ENCODE data around the gene TUFT1. TPM values are rescaled to one million over a fixed set of nuclear protein-coding genes. Genes with fewer than 3 reads are reported as not detected.
A peak's percentile ranks its signal among the peaks of the same experiment; 100 is the strongest.

The TUFT1 gene
- total and polyA plus RNA-seq, 9 of the 15 experiments (the other 6 are each of a cell fraction or from before 2014, with no cell fraction given), result 0.54 to 2.0 (median 1.7) TPM

DNA sequence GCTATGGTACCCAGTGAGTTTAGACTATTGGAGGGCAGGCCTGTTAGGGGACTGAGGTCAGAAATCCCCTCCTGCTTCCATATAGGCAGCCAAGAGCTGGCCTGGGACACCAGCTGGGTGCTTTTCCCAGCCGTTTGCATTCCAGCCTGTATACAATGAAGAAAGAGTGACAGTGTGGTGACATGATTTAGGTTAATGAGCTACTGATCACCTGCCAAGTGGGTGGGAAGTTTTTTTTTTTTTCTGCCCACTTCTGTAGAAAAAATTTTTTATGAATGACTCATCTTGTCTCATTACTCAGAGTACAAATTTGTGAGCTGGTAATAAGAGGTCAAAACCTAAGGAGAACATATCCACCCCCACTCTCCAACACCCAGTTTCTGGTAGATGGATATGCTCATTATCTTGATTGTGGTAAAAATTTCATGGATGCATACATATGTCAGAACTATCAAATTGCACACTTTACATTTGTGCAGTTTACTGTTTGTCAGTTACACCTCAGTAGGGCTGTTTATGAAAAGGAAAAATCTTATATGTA is 45.3 kb upstream of the TUFT1 start (continued):
- TF ChIP-seq, protein P1, sequence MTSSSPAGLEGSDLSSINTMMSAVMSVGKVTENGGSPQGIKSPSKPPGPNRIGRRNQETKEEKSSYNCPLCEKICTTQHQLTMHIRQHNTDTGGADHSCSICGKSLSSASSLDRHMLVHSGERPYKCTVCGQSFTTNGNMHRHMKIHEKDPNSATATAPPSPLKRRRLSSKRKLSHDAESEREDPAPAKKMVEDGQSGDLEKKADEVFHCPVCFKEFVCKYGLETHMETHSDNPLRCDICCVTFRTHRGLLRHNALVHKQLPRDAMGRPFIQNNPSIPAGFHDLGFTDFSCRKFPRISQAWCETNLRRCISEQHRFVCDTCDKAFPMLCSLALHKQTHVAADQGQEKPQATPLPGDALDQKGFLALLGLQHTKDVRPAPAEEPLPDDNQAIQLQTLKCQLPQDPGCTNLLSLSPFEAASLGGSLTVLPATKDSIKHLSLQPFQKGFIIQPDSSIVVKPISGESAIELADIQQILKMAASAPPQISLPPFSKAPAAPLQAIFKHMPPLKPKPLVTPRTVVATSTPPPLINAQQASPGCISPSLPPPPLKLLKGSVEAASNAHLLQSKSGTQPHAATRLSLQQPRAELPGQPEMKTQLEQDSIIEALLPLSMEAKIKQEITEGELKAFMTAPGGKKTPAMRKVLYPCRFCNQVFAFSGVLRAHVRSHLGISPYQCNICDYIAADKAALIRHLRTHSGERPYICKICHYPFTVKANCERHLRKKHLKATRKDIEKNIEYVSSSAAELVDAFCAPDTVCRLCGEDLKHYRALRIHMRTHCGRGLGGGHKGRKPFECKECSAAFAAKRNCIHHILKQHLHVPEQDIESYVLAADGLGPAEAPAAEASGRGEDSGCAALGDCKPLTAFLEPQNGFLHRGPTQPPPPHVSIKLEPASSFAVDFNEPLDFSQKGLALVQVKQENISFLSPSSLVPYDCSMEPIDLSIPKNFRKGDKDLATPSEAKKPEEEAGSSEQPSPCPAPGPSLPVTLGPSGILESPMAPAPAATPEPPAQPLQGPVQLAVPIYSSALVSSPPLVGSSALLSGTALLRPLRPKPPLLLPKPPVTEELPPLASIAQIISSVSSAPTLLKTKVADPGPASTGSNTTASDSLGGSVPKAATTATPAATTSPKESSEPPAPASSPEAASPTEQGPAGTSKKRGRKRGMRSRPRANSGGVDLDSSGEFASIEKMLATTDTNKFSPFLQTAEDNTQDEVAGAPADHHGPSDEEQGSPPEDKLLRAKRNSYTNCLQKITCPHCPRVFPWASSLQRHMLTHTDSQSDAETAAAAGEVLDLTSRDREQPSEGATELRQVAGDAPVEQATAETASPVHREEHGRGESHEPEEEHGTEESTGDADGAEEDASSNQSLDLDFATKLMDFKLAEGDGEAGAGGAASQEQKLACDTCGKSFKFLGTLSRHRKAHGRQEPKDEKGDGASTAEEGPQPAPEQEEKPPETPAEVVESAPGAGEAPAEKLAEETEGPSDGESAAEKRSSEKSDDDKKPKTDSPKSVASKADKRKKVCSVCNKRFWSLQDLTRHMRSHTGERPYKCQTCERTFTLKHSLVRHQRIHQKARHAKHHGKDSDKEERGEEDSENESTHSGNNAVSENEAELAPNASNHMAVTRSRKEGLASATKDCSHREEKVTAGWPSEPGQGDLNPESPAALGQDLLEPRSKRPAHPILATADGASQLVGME (CRISPR knock-in tag; IDR thresholded peaks at IDR 0.05), result no peak
- TF ChIP-seq OTX1 (CRISPR knock-in tag; IDR thresholded peaks at IDR 0.05) (0 out of 2 replicates have a peak, but pooled peaks have one; percentile 23), GATA2 (CRISPR knock-in tag; IDR thresholded peaks at IDR 0.05) (no peak), JUN (IDR thresholded peaks at IDR 0.05; ENCODE audit: borderline replicate concordance, low read depth, low read length) (peak; percentile 78), JUN (CRISPR knock-in tag; IDR thresholded peaks at IDR 0.05; ENCODE audit: borderline replicate concordance) (no peak), ADNP (tag; IDR thresholded peaks at IDR 0.05) (no peak), ZNF143 (CRISPR knock-in tag; IDR thresholded peaks at IDR 0.05) (no peak), MIER1 (IDR thresholded peaks at IDR 0.05; ENCODE audit: low read depth) (no peak), MAFK (IDR thresholded peaks at IDR 0.05; ENCODE audit: low read length) (peak; percentile 9; the same call in 1 of the 2 replicates), CBFA2T3 (IDR thresholded peaks at IDR 0.05) (peak; percentile 37), XRCC3 (IDR thresholded peaks at IDR 0.05) (no peak), EWSR1 (IDR thresholded peaks at IDR 0.05; ENCODE audit: borderline replicate concordance, low read depth, partially characterized antibody) (no peak), SIX5 (IDR thresholded peaks at IDR 0.05; ENCODE audit: borderline replicate concordance in 1 of 2, insufficient read depth in 1 of 2, low read depth in 1 of 2, low read length in 2 of 2) (no peak), SMARCC2 (IDR thresholded peaks at IDR 0.05; ENCODE audit: low read depth) (no peak; the same call in 1 of the 2 replicates), RCOR1 (IDR thresholded peaks at IDR 0.05; ENCODE audit: borderline replicate concordance in 1 of 2, low read depth in 2 of 2, low read length in 2 of 2) (peak in 1 of 2 experiments; percentile 41; a peak in 1 of 4 replicates)
- TF ChIP-seq, protein P2, sequence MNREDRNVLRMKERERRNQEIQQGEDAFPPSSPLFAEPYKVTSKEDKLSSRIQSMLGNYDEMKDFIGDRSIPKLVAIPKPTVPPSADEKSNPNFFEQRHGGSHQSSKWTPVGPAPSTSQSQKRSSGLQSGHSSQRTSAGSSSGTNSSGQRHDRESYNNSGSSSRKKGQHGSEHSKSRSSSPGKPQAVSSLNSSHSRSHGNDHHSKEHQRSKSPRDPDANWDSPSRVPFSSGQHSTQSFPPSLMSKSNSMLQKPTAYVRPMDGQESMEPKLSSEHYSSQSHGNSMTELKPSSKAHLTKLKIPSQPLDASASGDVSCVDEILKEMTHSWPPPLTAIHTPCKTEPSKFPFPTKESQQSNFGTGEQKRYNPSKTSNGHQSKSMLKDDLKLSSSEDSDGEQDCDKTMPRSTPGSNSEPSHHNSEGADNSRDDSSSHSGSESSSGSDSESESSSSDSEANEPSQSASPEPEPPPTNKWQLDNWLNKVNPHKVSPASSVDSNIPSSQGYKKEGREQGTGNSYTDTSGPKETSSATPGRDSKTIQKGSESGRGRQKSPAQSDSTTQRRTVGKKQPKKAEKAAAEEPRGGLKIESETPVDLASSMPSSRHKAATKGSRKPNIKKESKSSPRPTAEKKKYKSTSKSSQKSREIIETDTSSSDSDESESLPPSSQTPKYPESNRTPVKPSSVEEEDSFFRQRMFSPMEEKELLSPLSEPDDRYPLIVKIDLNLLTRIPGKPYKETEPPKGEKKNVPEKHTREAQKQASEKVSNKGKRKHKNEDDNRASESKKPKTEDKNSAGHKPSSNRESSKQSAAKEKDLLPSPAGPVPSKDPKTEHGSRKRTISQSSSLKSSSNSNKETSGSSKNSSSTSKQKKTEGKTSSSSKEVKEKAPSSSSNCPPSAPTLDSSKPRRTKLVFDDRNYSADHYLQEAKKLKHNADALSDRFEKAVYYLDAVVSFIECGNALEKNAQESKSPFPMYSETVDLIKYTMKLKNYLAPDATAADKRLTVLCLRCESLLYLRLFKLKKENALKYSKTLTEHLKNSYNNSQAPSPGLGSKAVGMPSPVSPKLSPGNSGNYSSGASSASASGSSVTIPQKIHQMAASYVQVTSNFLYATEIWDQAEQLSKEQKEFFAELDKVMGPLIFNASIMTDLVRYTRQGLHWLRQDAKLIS (CRISPR knock-in tag; IDR thresholded peaks at IDR 0.05), result no peak
- TF ChIP-seq, protein P3, sequence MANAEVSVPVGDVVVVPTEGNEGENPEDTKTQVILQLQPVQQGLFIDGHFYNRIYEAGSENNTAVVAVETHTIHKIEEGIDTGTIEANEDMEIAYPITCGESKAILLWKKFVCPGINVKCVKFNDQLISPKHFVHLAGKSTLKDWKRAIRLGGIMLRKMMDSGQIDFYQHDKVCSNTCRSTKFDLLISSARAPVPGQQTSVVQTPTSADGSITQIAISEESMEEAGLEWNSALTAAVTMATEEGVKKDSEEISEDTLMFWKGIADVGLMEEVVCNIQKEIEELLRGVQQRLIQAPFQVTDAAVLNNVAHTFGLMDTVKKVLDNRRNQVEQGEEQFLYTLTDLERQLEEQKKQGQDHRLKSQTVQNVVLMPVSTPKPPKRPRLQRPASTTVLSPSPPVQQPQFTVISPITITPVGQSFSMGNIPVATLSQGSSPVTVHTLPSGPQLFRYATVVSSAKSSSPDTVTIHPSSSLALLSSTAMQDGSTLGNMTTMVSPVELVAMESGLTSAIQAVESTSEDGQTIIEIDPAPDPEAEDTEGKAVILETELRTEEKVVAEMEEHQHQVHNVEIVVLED (CRISPR knock-in tag; IDR thresholded peaks at IDR 0.05), result no peak

Measured in K562 (cell line).